ES-I3 (cell line): ENCODE data around the gene SYP.
"Not testable (repeated sequence)": the region's sequence is repeated elsewhere in the genome, so short reads cannot be mapped to it uniquely, and the experiment has no call there.

Experiments used
- H3K36me3 ChIP-seq: 2 replicates; pipeline ENCODE4 v1.6.1; 2013; ENCODE audit warnings: mild to moderate bottlenecking, low read length, control low read depth, moderate library complexity; ENCODE audit not compliant: insufficient read depth
- H3K4me1 ChIP-seq: 2 replicates; pipeline ENCODE4 v1.6.1; 2013; ENCODE audit warnings: mild to moderate bottlenecking, control low read depth, low read length; ENCODE audit not compliant: insufficient read depth
- H3K9ac ChIP-seq: 2 replicates; pipeline ENCODE4 v1.6.1; 2013; ENCODE audit warnings: low read depth, mild to moderate bottlenecking, low read length, moderate library complexity
- H3K9me3 ChIP-seq: 2 replicates; pipeline ENCODE4 v1.6.1; 2013; ENCODE audit warnings: mild to moderate bottlenecking, low read length, moderate library complexity; ENCODE audit not compliant: control insufficient read depth, insufficient read depth

SYP gene

DNA sequence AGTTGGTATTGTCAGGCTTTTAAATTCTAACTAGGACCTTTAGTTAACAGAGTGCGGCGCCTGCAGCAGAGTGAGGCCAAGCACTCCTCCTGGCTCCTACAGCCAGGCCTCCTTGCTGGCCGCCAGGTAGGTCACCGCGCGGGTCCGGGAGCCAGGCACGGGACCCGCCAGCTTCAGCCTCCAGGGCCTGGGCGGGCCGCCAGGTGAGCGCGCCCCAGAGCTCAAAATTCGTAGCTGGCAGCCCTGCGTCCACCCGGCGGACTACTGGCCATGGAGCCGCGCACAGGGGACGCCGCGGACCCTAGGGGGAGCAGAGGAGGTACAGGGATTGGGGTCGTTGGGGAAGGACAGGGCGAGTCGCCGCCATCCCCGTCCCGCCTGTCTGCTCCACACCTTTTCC is 37.4 kb downstream of the SYP start, which contains the start of gene MAGIX:
Gene MAGIX (plus strand): TSS at position 139 of the 400 bp plus-strand sequence. CDS start 132 bp downstream, at position 271.
- peak within 1 kb of the TSS; percentile 48; the same call in 1 of the 2 replicates for H3K9ac ChIP-seq
- no peaks in the 10 kb centered on the region for H3K36me3 ChIP-seq
- H3K9me3 ChIP-seq = no peaks in the 10 kb centered on the region
- peaks cover 7% of the 10 kb centered on the region for H3K4me1 ChIP-seq

DNA sequence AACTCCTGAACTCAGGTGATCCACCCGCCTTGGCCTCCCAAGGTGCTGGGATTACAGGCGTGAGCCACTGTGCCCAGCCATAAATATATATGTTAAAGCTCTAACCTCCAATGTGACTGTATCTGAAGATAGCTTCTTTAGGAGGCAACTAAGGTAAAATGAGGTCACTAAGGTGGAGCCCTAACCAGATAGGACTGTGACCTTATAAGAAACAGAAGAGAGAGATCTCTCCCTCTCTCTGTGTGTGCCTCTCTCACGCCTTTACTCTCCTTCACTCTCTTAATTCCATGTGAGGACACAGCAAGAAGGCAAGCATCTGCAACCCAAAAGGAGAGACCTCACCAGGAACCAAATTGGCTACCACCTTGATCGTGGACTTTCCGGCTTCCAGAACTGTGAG is 38.4 kb downstream of the SYP start:
- H3K9me3 ChIP-seq = no peaks in the 10 kb centered on the region
- no peaks in the 10 kb centered on the region for H3K36me3 ChIP-seq
- H3K4me1 ChIP-seq = peaks cover 5% of the 10 kb centered on the region; the same call in 1 of the 2 replicates
- H3K9ac ChIP-seq = no peak overlapping the region

DNA sequence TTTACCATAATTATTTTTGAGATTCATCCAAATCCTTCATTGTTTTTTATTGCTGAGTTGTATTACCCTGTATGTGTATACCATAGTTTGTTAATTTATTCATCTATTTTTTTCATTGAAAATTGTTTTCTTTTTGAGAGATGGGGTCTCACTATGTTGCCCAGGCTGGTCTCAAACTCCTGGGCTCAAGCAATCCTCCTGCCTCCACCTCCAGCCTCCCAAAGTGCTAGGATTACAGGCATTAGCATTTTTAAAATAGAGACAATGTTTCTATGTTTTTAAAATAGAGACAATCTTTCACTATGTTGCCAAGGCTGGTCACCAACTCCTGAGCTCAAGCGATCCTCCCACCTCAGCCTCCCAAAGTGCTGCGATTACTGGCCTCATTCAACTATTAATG is 39.1 kb downstream of the SYP start:
- Histone ChIP-seq H3K36me3 (no peaks in the 10 kb centered on the region), H3K9me3 (no peaks in the 10 kb centered on the region), H3K4me1 (peaks cover 5% of the 10 kb centered on the region; the same call in 1 of the 2 replicates), H3K9ac (no peak overlapping the region)

DNA sequence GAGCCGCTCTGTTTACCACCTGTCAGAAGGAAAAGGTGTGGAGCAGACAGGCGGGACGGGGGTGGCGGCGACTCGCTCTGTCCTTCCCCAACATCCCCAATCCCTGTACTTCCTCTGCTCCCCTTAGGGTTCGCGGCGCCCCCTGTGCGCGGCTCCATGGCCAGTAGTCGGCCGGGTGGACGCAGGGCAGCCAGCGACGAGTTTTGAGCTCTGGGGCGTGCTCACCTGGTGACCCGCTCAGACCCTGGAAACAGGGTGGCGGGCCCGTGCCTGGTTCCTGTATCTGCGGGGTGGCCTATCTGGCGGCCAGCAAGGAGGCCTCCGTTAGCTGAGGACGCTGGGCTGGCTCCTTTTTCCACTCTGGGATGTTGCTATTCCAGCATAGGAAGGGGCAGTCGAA is 42.8 kb downstream of the SYP start:
- no peaks in the 10 kb centered on the region for H3K9me3 ChIP-seq

DNA sequence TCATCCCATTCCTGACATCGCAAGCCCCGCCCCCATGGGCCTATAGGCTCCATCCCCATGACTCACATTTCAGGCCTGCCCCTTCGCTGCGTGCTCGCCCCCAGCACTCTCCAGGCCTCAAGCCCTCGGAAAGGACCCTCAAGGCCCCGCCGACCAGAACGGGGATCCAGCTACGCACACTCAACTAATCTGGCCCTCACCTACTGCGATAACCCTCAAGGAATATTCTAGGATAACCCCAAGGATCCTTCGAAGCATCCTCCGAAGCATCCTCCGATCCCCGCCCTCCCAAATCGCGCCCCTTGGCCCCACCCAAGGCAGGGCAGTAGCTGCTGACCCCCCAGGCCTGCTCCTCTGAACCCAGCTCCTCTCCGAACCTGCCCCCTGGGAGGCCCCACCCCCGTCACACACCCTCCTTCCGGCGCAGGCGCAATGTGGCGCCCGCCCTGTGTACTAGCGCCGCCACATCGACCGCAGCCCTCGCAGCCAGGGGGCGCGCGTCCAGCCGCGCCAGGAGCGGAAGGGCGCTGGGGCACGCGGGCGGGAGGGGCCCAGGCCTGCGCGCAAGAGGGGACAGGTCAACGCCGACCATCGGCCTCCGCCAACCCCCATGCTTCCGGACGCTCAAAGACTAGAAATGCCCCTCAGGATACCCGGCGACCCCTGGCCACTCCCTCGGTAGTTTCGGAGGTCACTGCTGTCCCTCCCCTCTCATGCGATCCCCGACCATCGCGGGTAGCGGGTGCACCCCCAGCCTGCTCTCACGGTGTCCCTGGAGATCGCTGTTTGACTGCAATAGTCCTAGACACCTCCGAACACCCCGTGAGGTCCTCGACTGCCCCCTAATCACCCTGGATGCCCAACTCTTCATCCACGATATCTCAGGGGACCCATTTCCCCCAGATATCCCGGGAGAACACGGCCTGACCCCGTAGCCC is 43.8 kb downstream of the SYP start:
- peak overlapping the region; percentile 62 for H3K9ac ChIP-seq

More for the DNA sequence above, 42.8 kb downstream of the SYP start:
- Histone ChIP-seq H3K9ac (no peak overlapping the region), H3K36me3 (no peaks in the 10 kb centered on the region), H3K4me1 (no peaks in the 10 kb centered on the region; the same call in 1 of the 2 replicates)

DNA sequence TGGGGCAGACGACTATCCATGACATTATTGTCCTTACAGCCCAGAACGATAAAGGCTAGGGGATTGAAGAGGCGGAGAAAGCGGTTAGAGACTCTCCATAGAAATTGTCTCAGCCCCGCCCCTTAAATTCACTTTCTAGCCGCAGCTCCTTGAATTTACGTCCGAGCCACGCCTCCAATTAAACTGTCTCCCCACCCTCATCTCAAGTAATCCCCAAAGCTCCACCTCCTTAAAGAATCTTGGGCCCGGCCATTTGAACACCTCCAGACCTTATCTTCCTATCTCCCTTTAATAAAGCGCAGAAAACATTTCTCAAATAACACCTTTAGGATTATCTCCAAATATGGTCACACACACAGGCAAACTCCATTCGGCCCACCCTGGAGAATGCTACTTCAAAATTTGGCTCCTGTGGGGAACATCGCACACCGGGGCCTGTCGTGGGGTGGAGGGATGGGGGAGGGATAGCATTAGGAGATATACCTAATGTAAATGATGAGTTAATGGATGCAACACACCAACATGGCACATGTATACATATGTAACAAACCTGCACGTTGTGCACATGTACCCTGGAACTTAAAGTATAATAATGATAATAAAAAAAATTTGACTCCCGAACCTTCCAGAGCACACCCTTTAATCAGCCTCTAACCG is 44.6 kb downstream of the SYP start:
- Histone ChIP-seq H3K9me3 (no peaks in the 10 kb centered on the region), H3K4me1 (no peaks in the 10 kb centered on the region; the same call in 1 of the 2 replicates), H3K9ac (peak overlapping the region; percentile 62; the same call in 1 of the 2 replicates), H3K36me3 (no peaks in the 10 kb centered on the region)

More for the DNA sequence above, 43.8 kb downstream of the SYP start:
- Histone ChIP-seq H3K36me3 (no peaks in the 10 kb centered on the region), H3K9me3 (no peaks in the 10 kb centered on the region), H3K4me1 (no peaks in the 10 kb centered on the region; the same call in 1 of the 2 replicates)

DNA sequence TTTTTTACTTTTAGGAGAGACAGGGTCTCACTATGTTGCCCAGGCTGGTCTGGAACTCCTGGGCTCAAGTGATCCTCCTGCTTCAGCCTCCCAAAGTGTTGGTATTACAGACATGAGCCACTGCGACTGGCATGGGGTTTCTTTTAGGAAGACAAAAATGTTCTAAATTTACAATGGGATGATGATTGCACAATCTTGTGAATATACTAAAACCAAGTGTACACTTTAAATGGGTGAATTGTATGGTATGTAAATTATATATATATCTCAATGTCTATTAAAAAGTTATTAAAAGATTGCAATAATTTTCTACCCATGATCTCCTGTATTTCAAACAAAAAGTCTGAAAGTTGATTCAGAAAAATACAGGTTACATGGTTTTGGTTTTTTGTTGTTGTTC is 46.5 kb downstream of the SYP start:
- Histone ChIP-seq H3K36me3 (no peaks in the 10 kb centered on the region), H3K4me1 (no peaks in the 10 kb centered on the region; the same call in 1 of the 2 replicates), H3K9ac (no peak overlapping the region), H3K9me3 (no peaks in the 10 kb centered on the region)

DNA sequence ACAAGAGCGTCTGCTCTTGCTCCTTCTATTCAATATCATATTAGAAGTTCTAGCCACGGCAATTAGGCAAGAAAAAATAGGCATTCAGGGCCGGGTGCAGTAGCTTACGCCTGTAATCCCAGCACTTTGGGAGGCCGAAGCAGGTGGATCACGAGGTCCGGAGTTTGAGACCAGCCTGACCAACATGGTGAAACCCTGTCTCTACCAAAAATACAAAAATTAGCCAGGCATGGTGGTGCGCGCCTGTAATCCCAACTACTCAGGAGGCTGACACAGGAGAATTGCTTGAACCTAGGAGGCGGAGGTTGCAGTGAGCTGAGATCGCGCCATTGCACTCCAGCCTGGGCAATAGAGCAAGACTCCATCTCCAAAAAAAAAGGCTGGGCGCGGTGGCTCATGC is 50.7 kb downstream of the SYP start:
- not testable (repeated sequence) for H3K4me1 ChIP-seq, H3K9me3 ChIP-seq, H3K36me3 ChIP-seq, H3K9ac ChIP-seq

DNA sequence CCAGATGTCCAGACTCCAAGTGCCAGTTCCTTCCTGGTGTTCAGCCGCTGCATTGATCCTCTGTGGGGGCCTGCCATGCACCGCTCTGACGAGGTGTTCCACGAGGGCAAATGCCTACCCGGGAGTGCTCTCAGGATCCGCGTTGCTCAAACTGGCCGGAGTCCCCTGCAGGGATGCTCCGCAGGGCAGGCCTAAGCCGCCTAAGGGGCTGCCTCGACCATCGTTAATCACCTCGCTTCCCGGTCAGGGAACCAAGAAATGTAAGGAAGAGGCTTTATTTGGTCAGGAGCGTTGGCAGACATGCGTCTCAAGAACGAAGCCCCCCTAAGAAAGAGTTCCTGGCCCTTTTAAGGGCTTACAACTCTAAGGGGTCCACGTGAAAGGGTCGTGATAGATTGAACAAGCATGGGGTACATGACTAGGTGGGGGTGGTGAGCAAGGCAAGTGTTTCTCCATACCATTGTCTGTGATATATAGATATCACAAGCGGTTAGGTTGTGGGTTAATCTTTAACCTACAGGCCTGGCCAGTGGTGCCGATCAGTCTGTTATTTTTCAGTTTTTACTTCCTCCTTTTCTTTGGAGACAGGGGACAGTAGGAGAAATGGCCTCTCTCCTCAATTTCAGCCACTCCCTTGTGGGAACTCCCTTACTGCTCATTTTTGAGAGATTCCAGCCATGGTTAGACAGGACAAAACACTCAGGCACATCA is 51.4 kb downstream of the SYP start:
- H3K9ac ChIP-seq, H3K4me1 ChIP-seq, H3K9me3 ChIP-seq, H3K36me3 ChIP-seq: not testable (repeated sequence)

DNA sequence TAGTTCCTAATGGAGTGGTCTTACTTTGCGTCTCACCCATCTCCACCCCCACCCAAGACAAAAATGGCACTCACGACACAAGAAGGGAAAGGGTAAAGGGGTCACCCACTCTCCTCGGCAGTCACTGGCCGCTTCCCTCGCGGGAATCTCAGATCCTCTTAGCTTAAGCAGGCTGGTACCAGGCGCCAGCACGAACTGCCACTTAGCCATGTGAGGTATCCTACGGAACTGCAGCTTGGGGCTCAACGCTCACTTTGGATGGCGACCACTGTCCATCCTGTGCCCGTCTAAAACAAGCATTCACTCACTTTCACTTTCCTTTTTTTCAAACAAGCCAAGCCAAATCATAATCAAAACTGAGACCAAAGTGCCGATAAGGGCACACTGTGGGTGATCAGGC is 52.1 kb downstream of the SYP start:
- Histone ChIP-seq H3K36me3 (no peaks in the 10 kb centered on the region), H3K4me1 (no peaks in the 10 kb centered on the region), H3K9ac (no peak overlapping the region), H3K9me3 (no peaks in the 10 kb centered on the region)

DNA sequence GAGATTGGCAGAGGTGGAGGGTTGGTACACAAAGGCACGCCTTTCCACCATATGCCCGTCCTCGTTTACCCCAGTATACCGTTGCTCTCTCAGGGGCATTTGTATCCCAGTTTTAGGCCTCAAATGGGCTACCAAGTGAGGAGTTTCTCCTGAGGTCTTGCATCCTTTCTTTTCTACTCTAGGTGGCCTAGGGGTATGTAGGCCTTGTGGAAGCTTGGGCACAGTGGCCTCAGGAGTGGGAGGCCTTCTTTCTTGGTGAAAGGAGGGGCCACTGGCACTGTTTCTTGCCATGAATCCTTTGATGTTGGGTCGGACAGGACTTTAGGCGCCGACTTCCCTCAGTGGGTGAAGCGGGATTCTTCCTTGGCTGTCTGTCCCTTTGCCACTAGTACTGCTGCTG is 52.7 kb downstream of the SYP start:
- Histone ChIP-seq H3K36me3 (no peaks in the 10 kb centered on the region), H3K9me3 (no peaks in the 10 kb centered on the region), H3K9ac (no peak overlapping the region), H3K4me1 (no peaks in the 10 kb centered on the region)

DNA sequence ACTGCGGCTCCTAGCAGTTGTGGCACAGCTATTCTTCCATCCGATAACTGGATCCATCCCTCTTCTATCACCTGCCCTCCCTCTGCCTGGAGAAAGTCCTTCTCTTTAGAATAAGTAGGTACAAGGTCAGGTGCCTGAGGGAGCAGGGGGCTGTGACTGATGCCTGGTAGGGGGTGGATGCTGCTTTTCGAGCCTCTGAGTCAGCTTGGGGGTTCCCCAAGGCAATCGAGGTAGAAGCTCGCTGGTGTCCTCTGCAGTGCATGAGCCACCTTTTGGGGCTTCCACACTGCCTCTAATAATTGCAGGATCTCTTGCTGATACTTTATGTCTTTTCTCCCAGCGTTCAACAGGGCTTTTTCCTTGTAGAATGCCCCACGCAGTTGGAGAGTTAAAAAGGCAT is 56.8 kb downstream of the SYP start:
- not testable (repeated sequence) for H3K4me1 ChIP-seq, H3K36me3 ChIP-seq, H3K9ac ChIP-seq, H3K9me3 ChIP-seq

DNA sequence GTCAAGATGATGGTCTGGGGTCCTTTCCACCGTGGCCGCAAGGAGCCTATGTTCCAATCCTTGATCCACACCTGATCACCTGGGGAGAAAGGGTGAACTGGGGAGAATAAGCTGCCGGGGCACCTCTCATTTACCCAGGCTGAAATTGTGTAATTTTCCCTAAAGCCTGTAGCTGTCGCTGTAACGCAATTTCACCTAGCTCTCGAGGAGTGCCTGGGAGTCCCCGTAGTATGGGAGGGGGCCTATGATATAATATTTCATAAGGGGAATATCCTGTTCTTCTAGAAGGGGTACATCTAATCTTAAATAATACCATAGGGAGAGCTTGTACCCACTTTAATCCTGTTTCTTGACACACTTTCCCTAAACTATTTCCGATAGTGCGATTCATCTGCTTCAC is 57.7 kb downstream of the SYP start:
- H3K36me3 ChIP-seq, H3K9me3 ChIP-seq, H3K9ac ChIP-seq, H3K4me1 ChIP-seq: not testable (repeated sequence)

DNA sequence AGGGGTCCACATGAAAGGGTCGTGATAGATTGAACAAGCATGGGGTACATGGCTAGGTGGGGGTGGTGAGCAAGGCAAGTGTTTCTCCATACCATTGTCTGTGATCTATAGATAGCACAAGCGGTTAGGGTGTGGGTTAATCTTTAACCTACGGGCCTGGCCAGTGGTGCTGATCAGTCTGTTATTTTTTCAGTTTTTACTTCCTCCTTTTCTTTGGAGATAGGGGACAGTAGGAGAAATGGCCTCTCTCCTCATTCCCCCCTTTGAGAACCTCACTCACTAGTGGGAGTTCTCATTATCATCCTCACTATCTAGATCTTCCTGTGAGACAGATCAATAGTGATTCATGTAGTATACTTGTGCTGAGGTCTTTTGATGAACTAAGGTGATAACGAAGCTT is 60.3 kb downstream of the SYP start:
- H3K9ac ChIP-seq = no peak overlapping the region
- no peaks in the 10 kb centered on the region for H3K36me3 ChIP-seq
- H3K9me3 ChIP-seq = peaks cover 9% of the 10 kb centered on the region; the same call in 1 of the 2 replicates
- H3K4me1 ChIP-seq = no peaks in the 10 kb centered on the region
